Heart left ventricle (tissue), 13 donors: Measurements from ENCODE around the gene ATL2.

Source experiments
- POLR2A ChIP-seq, 2 donors: fragments of 450-650 bp; IDR thresholded peaks; one replicate each; pipeline ENCODE4 v1.6.1; 2017; ENCODE audit warnings: antibody characterized with exemption in 2 of 2, mild to moderate bottlenecking in 2 of 2, moderate library complexity in 2 of 2
- TF ChIP-seq, protein P1 (sequence below), 12 donors: fragments of 200-600 bp; sonication (generic) in 4 of 12; IDR thresholded peaks; one replicate each; pipeline versions ENCODE4 v1.5.0 to v1.8.0; 2018 to 2022; ENCODE audit warnings: antibody characterized with exemption in 12 of 12, mild to moderate bottlenecking in 5 of 12
- donor health status: ischemic (EF 13 %, LVEDD 7.1; RV severe dilation, severe dysfunction).
- donor health status: DM: no; HTN: yes; CAD: no.
- donor health status: DM: no; HTN: no; CAD: no.
- donor health status: ischemic (EF 25% LVEDD 6.9; RV normal size, moderate dysfunction).
- donor health status: ischemic (EF 25% LVEDD 5.7; RV mildly dilated, moderate dysfunction).
- donor health status: ischemic (EF 35%, LVEDD 5.7; RV mildly dilated, moderate dysfunction).
- donor health status: nonischemic (EF 11% LVEDD 7.7; RV severe dilation, severe dysfunction).
- donor health status: DM: yes; HTN: yes; CAD: no.
- donor health status: PGD.
- donor health status: ischemic (EF 29% LVEDD 5.4; RV normal size, mild dysfunction).
- donor health status: nonischemic (EF 23%, LVEDD 6.1; RV moderate dilation, normal function).

DNA sequence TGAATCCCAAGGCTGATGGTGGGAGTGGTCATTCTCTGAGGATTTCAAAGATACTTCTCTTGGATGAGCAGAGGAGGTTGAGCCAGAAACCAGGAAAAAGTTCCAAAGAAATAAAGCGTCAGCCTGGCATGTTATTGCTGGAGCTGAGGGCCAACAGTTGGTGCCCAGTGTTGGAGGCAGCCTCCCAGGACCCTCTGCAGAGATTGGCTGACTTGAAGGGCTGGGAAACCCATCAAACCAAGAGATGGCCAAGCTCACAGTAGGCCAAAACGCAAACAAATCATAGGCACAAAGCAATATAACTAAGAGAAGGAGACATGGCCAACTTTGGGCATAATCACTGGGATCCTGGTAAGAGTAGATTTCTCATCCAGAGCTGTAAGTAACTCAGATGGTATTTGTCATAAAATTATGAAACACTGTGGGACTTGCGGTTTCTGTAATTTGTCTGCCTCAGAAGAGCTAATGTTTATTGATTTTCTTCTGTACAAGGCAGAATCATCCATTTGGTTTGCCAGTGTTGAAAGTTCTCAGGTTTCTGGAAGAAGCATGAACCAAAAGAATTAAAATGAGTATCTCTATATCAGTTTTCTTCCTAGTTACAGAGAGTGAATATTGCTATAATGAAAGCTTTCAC lies 108.3 kb downstream of the ATL2 start:
- TF ChIP-seq, protein P1, sequence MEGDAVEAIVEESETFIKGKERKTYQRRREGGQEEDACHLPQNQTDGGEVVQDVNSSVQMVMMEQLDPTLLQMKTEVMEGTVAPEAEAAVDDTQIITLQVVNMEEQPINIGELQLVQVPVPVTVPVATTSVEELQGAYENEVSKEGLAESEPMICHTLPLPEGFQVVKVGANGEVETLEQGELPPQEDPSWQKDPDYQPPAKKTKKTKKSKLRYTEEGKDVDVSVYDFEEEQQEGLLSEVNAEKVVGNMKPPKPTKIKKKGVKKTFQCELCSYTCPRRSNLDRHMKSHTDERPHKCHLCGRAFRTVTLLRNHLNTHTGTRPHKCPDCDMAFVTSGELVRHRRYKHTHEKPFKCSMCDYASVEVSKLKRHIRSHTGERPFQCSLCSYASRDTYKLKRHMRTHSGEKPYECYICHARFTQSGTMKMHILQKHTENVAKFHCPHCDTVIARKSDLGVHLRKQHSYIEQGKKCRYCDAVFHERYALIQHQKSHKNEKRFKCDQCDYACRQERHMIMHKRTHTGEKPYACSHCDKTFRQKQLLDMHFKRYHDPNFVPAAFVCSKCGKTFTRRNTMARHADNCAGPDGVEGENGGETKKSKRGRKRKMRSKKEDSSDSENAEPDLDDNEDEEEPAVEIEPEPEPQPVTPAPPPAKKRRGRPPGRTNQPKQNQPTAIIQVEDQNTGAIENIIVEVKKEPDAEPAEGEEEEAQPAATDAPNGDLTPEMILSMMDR (IDR thresholded peaks at IDR 0.05) = no peak
- no peak for TF ChIP-seq POLR2A (IDR thresholded peaks at IDR 0.05)
